NCI-H2171 treated with DMSO at 0.1 percent for 48 hours (cell line): Measurements from ENCODE around the gene PLP2.

Experiments
- DNase-seq: peaks from one replicate; lab custom pipeline; 2025; lab: John Stamatoyannopoulos, UW

Gene PLP2

DNA sequence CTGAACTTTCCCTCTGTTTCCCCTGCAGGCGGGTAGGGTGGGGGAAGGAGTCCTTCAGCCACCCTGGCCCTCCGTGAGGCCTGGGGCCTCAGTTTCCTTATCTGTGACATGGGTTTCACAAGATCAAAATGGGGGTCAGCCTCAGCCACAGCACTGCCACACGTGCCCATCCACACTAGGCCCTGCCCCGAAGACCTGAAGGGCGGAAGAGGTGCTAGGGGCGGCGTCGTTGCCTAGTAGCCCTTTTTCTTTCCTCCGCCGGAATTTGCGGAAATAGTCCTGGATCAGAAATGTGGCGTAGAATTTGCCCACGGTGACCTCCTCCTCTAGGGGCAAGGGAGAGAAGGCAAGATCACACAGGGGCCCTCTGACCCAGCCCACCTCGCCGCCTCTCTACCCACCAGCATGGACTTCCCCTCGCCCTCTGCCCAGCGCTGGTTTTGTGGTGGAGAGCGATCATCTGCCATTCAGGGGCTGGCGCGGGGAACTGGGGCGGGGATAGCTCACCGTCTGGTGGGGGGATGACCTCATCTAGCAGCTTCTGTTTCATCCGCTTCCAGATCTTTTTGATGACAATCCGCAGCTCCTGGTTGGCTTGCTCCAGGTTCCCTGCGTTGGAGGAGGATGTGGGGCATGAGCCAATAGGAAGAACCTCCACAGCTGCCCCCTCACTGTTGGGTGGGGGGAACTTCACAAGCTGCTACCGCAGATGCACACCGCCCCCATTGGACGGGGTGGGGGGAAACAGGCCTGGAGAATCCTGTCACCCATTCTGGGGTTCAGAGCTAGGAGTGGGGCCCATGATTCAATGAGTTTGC, 37.9 kb downstream of the PLP2 start:
- peak; percentile 76 for DNase-seq

DNA sequence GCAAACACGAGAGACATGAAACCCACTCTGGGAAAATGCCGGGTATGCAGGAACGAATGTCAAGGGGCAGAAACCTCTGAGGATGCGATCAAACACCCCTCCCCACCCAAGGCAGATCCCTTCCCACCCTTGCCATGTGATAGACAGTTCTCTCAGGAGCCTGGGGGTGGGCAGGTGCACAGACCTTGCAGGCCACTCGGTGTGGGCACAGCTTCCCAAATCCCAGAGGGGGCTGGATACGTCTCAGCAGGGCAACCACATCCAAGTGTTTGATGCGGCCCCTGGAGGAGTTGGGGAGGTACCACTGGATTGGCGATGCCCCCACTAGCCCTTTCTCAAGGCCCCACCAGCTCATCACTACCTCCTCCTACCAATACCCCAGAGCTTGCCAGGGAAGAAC, 38.7 kb downstream of the PLP2 start:
- no peak for DNase-seq

DNA sequence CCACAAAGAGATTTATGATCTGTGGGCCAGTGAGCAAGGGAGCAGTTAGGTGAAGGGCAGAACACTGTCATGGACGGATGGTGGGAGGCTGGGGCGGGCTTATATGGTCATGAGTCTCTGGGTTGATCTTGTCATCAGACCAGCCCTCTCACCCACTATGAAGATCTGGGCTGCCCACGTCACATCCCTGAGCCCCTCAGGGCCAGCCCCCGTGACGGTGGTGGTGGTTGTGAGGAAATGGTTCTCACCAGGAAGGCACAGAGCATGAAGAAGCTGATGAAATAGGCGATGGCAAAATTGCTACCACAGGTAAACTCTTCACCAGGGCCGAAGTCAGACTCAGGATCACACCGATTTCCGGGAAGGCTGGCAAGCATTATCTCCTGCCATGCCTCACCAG, 39.4 kb downstream of the PLP2 start:
- no peak for DNase-seq

DNA sequence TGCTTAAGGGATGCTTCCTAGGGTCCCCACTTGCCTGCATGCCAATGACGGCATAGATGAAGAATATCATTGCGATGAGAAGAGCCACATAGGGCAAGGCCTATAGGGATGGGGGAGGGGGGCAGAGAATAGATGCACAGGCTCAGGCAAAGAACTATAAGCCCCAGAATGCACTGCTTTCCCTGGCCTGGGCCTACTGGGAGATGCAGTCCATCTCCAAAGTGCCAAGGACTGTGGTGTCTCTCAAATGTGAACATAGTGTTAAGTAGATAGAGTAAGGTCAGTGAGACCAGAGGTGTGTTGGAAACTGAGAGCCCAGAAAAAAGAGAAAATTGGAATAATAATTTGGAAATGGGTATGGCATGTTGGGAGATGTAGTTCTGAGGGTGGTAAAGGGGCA, 40.5 kb downstream of the PLP2 start:
- no peak for DNase-seq

DNA sequence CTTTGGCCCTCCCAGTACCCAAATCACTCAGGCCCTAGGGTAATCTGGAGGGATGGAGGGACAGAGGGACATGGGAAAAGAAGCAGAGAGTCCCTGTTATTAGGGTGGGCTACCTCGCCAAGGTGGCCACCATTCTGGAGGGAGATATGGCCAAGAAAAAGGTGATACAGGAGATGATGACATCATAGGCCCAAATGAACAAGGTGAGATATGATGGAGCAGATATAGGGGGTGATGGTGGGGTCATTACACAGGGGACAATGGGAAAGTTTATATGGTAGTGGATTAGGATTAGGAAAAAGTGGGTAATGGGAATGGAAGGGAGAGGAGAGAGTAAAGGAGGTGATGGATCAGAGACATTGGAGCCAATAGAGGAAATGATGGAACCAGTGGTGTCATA, 41.2 kb downstream of the PLP2 start:
- DNase-seq = no peak

DNA sequence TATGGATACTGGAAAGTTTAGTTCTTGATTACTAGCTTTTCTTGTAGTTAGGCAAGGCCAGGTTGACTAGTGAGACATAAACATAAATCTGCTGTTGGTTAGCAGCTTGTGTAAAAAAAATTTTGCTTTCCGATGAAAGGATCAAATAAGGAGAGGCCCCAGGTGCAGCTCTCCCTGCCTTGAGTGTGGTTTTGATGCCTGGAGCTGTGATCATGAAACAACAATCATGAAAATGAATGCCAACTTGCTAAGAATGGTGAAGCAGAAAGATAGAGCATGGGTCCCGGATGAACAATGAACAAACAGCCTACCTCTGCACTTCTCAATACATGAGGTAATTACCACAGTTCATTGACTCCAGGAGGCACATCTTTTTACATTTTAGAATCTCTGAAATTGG, 42.7 kb downstream of the PLP2 start:
- no peak for DNase-seq

DNA sequence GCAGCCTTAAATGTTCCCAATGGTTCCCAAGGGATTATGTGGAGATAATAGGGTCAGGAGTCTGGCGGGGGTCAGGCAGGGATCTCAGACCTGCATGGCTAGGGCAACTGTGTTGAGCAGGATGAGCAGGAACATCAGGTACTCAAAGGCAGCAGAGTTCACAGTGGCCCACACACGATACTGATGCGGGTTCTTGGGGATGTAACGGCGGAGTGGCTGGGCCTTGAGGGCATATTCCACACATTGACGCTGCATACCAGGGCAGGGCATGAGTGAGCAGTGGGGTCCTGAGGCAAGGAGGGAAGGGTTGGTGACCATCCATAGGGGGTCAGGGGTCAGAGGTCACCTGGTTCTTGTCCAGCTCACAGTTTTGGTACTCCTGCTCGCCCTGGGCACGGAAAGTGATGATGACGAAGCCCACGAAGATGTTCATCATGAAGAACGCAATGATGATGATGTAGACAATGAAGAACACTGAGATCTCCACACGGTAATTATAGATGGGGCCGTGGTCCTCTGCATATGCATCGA, 43.4 kb downstream of the PLP2 start:
- DNase-seq = no peak

DNA sequence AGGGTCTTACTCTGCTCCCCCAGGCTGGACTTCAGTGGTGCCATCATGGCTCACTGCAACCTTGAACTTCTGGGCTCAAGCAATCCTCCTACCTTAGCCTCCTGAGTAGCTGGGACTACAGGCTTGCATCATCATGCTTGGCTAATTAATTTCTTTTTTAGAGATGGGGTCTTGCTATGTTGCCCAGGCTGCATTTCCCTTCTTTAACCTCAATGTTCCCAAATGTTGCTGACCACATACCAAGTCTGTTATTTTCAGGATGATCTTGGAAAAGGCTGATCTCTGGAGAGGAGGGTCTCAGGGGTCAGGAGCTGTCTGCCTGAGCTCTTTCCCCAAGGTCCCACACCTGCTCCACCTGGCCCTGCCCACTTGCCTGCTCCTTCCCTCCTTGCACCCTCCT, 48.4 kb downstream of the PLP2 start:
- DNase-seq = no peak

DNA sequence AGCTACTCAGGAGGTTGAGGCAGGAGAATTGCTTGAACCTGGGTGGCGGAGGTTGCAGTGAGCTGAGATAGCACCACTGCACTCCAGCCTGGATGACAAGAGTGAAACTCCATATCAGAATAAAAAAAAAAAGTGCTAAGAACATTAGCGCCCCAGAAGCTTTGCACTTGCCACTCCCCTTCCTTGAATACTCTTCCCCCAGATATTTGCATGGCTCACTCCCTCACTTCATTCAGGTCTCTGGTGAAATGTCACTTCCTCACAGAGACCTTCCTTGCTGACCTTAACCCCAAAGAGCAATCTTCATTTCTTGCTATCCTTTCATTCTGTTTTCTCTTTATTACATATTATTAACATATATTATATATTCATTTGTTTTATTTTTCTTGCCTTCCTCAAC, 50.2 kb downstream of the PLP2 start:
- no peak for DNase-seq
